ENCODE data around the gene ACSM5. TPM values are rescaled to one million over a fixed set of nuclear protein-coding genes. Genes with fewer than 3 reads are reported as not detected.

The ACSM5 gene
- total and polyA plus RNA-seq, 2 of the 8 experiments (the other 6 are each of a cell fraction or from before 2014, with no cell fraction given): not detected

- Histone ChIP-seq H3K9ac (replicated peaks in 1 of 4; ENCODE audit: extremely low read depth in 1 of 4, low read depth in 3 of 4, low read length in 3 of 4) (no peak overlapping the region), H2AFZ (ENCODE audit: low read length) (no peak overlapping the region)
- CTCF ChIA-PET (ENCODE audit: partially characterized antibody): interaction anchor here (1.1 to 1.4 kb wide), 3 partner anchors 15 to 308 kb away, joined by 3 to 6 read pairs (median 4); no protein-coding TSS in a partner anchor
Measured at GRCh38 chr16:20401066-20401465, 8.3 kb upstream of the ACSM5 start.

More at GRCh38 chr16:20401066-20401465, 8.3 kb upstream of the ACSM5 start:
- Histone ChIP-seq H2BK12ac (ENCODE audit: low read depth, low read length) (no peak overlapping the region), H3K4me1 (replicated peaks in 1 of 4; ENCODE audit: control insufficient read depth in 3 of 4, insufficient read depth in 4 of 4, low read length in 3 of 4) (peaks cover 0 to 1% (median 0%) of the 10 kb centered on the region in 4 experiments; a peak in 1 of 7 replicates), H3K23me2 (ENCODE audit: low read depth, low read length) (no peaks in the 10 kb centered on the region), H2BK5ac (ENCODE audit: low read depth, low read length) (no peak overlapping the region), H4K20me1 (replicated peaks in 1 of 2; ENCODE audit: control insufficient read depth in 1 of 2, insufficient read depth in 2 of 2, low read length in 2 of 2) (no peaks in the 10 kb centered on the region), H3K79me2 (ENCODE audit: control insufficient read depth in 1 of 2, insufficient read depth in 2 of 2, low read length in 2 of 2) (no peaks in the 10 kb centered on the region), H3K27ac (ENCODE audit: low read depth, low read length) (no peak overlapping the region), H3K9me3 (ENCODE audit: insufficient read depth in 2 of 2, low read depth in 1 of 2, low read length in 1 of 2) (no peaks in the 10 kb centered on the region), H4K8ac (ENCODE audit: extremely low read depth, insufficient read depth, low read length) (no peak overlapping the region), H3K79me1 (ENCODE audit: low read depth, low read length) (no peaks in the 10 kb centered on the region), H3K4ac (replicated peaks; ENCODE audit: insufficient read length, low read depth, low read length) (no peak overlapping the region), H3K27me3 (replicated peaks in 1 of 4; ENCODE audit: control insufficient read depth in 3 of 4, extremely low read depth in 1 of 4, insufficient read depth in 3 of 4, low read length in 3 of 4) (no peaks in the 10 kb centered on the region), H3K23ac (ENCODE audit: insufficient read length) (no peak overlapping the region), H2AK5ac (ENCODE audit: low read depth, low read length) (no peak overlapping the region), H3K4me3 (ENCODE audit: extremely low read depth in 1 of 4, insufficient read depth in 2 of 4, low read depth in 3 of 4, low read length in 4 of 4) (no peak overlapping the region), H3K18ac (ENCODE audit: extremely low read depth, low read length) (no peak overlapping the region), H4K5ac (ENCODE audit: insufficient read length, low read depth, low read length) (no peak overlapping the region), H2BK15ac (ENCODE audit: low read length) (no peak overlapping the region), H3K56ac (replicated peaks; ENCODE audit: insufficient read length, low read depth, low read length) (no peak overlapping the region), H3K14ac (ENCODE audit: insufficient read length) (no peak overlapping the region), H2BK20ac (ENCODE audit: low read length) (no peak overlapping the region), H3K36me3 (ENCODE audit: control insufficient read depth in 2 of 4, insufficient read depth in 4 of 4, low read length in 3 of 4) (no peaks in the 10 kb centered on the region), H4K91ac (replicated peaks; ENCODE audit: insufficient read length, low read length) (no peak overlapping the region), H3K4me2 (ENCODE audit: insufficient read depth in 1 of 2, low read depth in 2 of 2, low read length in 2 of 2) (no peak overlapping the region), H2BK120ac (replicated peaks; ENCODE audit: low read depth, low read length) (no peak overlapping the region)
- POLR2A ChIA-PET (ENCODE audit: partially characterized antibody): no interaction called here
- DNase-seq (ENCODE audit: low read depth in 1 of 2, low spot score in 2 of 2) (no peak), FAIRE-seq (no peak)
- 90% methylated on average over 2 of the region's 2 CpGs; no CpG with 5 or more reads in 1 of the 2 experiments for WGBS, 2 experiments (ENCODE audit: extremely low coverage in 1 of 2, insufficient coverage in 1 of 2, insufficient read length in 1 of 2, insufficient replicate concordance in 2 of 2, low coverage in 1 of 2, low lambda C conversion rate in 2 of 2, missing lambda C conversion rate in 1 of 2)
- TF ChIP-seq CEBPB (IDR thresholded peaks at IDR 0.05; ENCODE audit: low read depth, low read length) (no peak), SP1 (IDR thresholded peaks at IDR 0.05; ENCODE audit: low read depth, low read length) (no peak), POLR2AphosphoS5 (IDR thresholded peaks at IDR 0.05; ENCODE audit: low read depth, low read length) (no peak), CBX8 (IDR thresholded peaks at IDR 0.05; ENCODE audit: borderline replicate concordance, low read depth, low read length) (no peak), JUND (IDR thresholded peaks at IDR 0.05; ENCODE audit: low read length) (no peak), BRCA1 (IDR thresholded peaks at IDR 0.05; ENCODE audit: low read depth, low read length) (no peak), ASH2L (IDR thresholded peaks at IDR 0.05; ENCODE audit: low read length) (no peak), SIX5 (IDR thresholded peaks at IDR 0.05; ENCODE audit: low read depth, low read length) (no peak)
